Measurements from ENCODE around the gene CYP2W1.
A peak's percentile ranks its signal among the peaks of the same experiment; 100 is the strongest.

CYP2W1 gene

GRCh38 chr7:1029637-1030443 is 46.9 kb downstream of the CYP2W1 start:
- TF ChIP-seq GABPA (IDR thresholded peaks at IDR 0.05; ENCODE audit: low read depth) (no peak), REST (IDR thresholded peaks at IDR 0.05; ENCODE audit: insufficient replicate concordance, low read depth) (no peak), SPI1 (IDR thresholded peaks at IDR 0.05; ENCODE audit: borderline replicate concordance, low read depth) (0 out of 2 replicates have a peak, but pooled peaks have one; percentile 5), POLR2AphosphoS5 (IDR thresholded peaks at IDR 0.05; ENCODE audit: low read depth) (no peak), CTCF (IDR thresholded peaks at IDR 0.05; ENCODE audit: insufficient read depth, low read length) (no peak)
- no peaks in the 10 kb centered on the region for H3K27me3 ChIP-seq (ENCODE audit: insufficient read depth, poor library complexity, severe bottlenecking)
- no peak overlapping the region for H3K4me3 ChIP-seq (replicated peaks; ENCODE audit: insufficient read depth, low read length)
- DNase-seq (ENCODE audit: low read depth in 1 of 2, low spot score in 1 of 2), result peak in 1 of 2 experiments; percentile 54
- peak overlapping the region; percentile 85 for H3K27ac ChIP-seq (replicated peaks)

- H3K27ac ChIP-seq (replicated peaks), result peak overlapping the region; percentile 85; the same call in 1 of the 2 replicates
- H3K27me3 ChIP-seq (ENCODE audit: insufficient read depth, poor library complexity, severe bottlenecking), result no peaks in the 10 kb centered on the region
- TF ChIP-seq REST (IDR thresholded peaks at IDR 0.05; ENCODE audit: insufficient replicate concordance, low read depth) (no peak), SPI1 (IDR thresholded peaks at IDR 0.05; ENCODE audit: borderline replicate concordance, low read depth) (no peak), CTCF (IDR thresholded peaks at IDR 0.05; ENCODE audit: insufficient read depth, low read length) (no peak), GABPA (IDR thresholded peaks at IDR 0.05; ENCODE audit: low read depth) (no peak), POLR2AphosphoS5 (IDR thresholded peaks at IDR 0.05; ENCODE audit: low read depth) (no peak)
- H3K4me3 ChIP-seq (replicated peaks; ENCODE audit: insufficient read depth, low read length), result no peak overlapping the region
- no peak for DNase-seq (ENCODE audit: low read depth in 1 of 2, low spot score in 1 of 2)
Measured at GRCh38 chr7:1030444-1031070, 47.6 kb downstream of the CYP2W1 start.

GRCh38 chr7:1031716-1032455 is 48.9 kb downstream of the CYP2W1 start:
- DNase-seq (ENCODE audit: low read depth in 1 of 2, low spot score in 1 of 2), result no peak
- H3K4me3 ChIP-seq (replicated peaks; ENCODE audit: insufficient read depth, low read length), result no peak overlapping the region
- H3K27ac ChIP-seq (replicated peaks), result no peak overlapping the region
- TF ChIP-seq REST (IDR thresholded peaks at IDR 0.05; ENCODE audit: insufficient replicate concordance, low read depth) (no peak), GABPA (IDR thresholded peaks at IDR 0.05; ENCODE audit: low read depth) (no peak), SPI1 (IDR thresholded peaks at IDR 0.05; ENCODE audit: borderline replicate concordance, low read depth) (no peak), POLR2AphosphoS5 (IDR thresholded peaks at IDR 0.05; ENCODE audit: low read depth) (no peak), CTCF (IDR thresholded peaks at IDR 0.05; ENCODE audit: insufficient read depth, low read length) (no peak)
- H3K27me3 ChIP-seq (ENCODE audit: insufficient read depth, poor library complexity, severe bottlenecking), result no peaks in the 10 kb centered on the region
